A549 (cell line): Measurements from ENCODE around the gene SLFN5.

Source experiments
- CTCF ChIP-seq: fragments of >200 bp; sonication (Bioruptor Twin); formaldehyde crosslinking; IDR thresholded peaks from 3 replicates; pipeline ENCODE4 v1.5.1; 2016
- KDM1A ChIP-seq: fragments of 200-600 bp; sonication (generic); IDR thresholded peaks from 2 replicates; pipeline ENCODE4 v1.6.1; 2016; ENCODE audit warnings: low read depth, mild to moderate bottlenecking
- NR3C1 ChIP-seq: fragments of >200 bp; sonication (Bioruptor Twin); formaldehyde crosslinking; IDR thresholded peaks from 3 replicates; pipeline ENCODE4 v1.6.1; 2017
- REST ChIP-seq: fragments of 200-600 bp; sonication (generic); IDR thresholded peaks from 2 replicates; pipeline ENCODE4 v1.6.1; 2016; ENCODE audit warnings: antibody characterized with exemption, mild to moderate bottlenecking, moderate library complexity
- ZC3H11A ChIP-seq: fragments of 450-650 bp; IDR thresholded peaks from 2 replicates; pipeline ENCODE4 v1.6.1; 2014; ENCODE audit warnings: antibody characterized with exemption, mild to moderate bottlenecking

DNA sequence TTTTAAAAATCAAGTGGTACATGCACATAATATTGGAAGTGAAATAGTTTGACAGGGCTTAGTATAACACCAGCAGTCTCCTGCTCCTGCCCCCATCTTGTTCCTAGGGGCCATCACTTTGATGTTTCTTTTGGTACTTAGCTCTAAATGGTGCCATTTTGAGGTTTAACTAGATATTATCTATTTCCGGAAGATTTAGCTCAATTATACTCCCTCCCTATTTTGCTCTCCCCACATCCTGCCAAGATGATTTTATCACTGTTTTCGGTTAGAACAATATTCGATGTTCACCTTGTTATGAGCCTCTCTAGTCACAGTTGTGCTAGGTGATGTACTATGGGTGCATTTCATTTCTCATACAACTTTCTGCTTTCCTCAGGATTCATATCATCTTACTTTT lies 28.7 kb upstream of the SLFN5 start:
- TF ChIP-seq KDM1A = no peak
- TF ChIP-seq ZC3H11A = no peak
- TF ChIP-seq NR3C1 = no peak
- no peak for TF ChIP-seq REST
- TF ChIP-seq CTCF = no peak
